ENCODE measurements around the gene INPP5D. TPM values are rescaled to one million over a fixed set of nuclear protein-coding genes. Genes with fewer than 3 reads are reported as not detected.
"Not testable (repeated sequence)": the region's sequence is repeated elsewhere in the genome, so short reads cannot be mapped to it uniquely, and the experiment has no call there.

The INPP5D gene
- total and polyA plus RNA-seq, 7 experiments from 2014 or later: 41.0 to 232 (median 122) TPM

DNA sequence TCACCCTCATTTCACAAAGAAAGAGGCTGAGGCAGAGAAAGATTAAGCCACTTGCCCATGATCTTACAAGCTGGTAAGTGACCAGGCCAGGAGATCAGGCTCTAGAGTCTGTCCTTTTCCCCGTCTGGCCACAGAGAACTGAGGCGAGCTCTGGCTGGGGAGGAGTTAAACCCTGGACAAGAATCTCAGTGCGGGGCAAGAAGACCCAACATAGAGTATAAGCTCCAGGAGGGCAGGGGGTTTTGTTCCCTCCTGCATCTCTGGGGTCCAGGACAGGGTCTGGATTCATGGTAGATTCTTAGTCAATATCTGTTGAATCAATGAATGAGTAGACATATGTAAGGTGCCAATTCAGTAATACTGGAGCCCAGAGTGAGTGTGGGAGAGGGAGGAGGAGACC is 12.9 kb upstream of the INPP5D start:
- Histone ChIP-seq H3K9me3 (ENCODE audit: control insufficient read depth in 2 of 3, low read length in 3 of 3) (no peaks in the 10 kb centered on the region), H3K27me3 (ENCODE audit: control insufficient read depth in 2 of 2, insufficient read depth in 2 of 2, low read length in 2 of 2) (no peaks in the 10 kb centered on the region), H3K36me3 (ENCODE audit: control insufficient read depth in 2 of 3, insufficient read depth in 3 of 3, low read length in 3 of 3) (no peaks in the 10 kb centered on the region), H3K4me1 (ENCODE audit: control insufficient read depth in 2 of 2, insufficient read depth in 2 of 2, low read length in 2 of 2) (no peaks in the 10 kb centered on the region), H3K27ac (ENCODE audit: low read depth, low read length) (no peak overlapping the region), H3K4me3 (ENCODE audit: low read length) (no peak overlapping the region)
- ChIA-PET POLR2A (interaction anchor here (1.0 kb wide), 1 partner anchor 88 kb away, joined by 3 read pairs; no protein-coding TSS in a partner anchor), CTCF (no interaction called here)
- DNase-seq (no peak), ATAC-seq (no peak)
- peaks cover 0 to 30% (median 7%) of the 10 kb centered on the region in 7 donors for H3K4me1 Mint-ChIP-seq
- H3K27me3 Mint-ChIP-seq: peaks cover 0 to 35% (median 0%) of the 10 kb centered on the region in 5 donors
- intact Hi-C loops (cut with micrococcal nuclease): no loop called here
- H3K9me3 Mint-ChIP-seq: no peaks in the 10 kb centered on the region
- no peak overlapping the region for H3K4me3 Mint-ChIP-seq
- no peaks in the 10 kb centered on the region for H3K36me3 Mint-ChIP-seq
- no peak overlapping the region for H3K27ac Mint-ChIP-seq

DNA sequence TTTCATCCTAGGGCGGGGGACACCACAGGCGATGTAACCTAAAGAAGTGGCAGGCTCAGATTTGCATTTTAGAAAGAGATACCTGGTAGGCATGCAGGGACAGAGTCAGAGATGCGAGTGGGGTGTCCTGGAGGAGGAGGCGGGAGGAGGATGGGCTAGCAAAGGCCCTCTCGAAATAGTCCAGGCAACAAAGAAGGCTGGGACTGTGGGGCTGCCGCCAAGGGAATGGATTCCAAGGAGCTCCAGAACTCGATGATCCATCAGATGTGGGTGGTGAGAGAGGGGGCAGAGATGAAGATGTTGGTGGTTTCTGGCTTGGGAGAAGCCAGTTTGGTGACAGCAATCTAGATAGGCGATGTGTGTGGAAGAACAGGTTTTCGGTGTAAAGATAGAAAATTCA is 12.5 kb upstream of the INPP5D start:
- Histone ChIP-seq H3K4me1 (ENCODE audit: control insufficient read depth in 2 of 2, insufficient read depth in 2 of 2, low read length in 2 of 2) (no peaks in the 10 kb centered on the region), H3K4me3 (ENCODE audit: low read length) (no peak overlapping the region), H3K36me3 (ENCODE audit: control insufficient read depth in 2 of 3, insufficient read depth in 3 of 3, low read length in 3 of 3) (no peaks in the 10 kb centered on the region), H3K27ac (ENCODE audit: low read depth, low read length) (no peak overlapping the region), H3K27me3 (ENCODE audit: control insufficient read depth in 2 of 2, insufficient read depth in 2 of 2, low read length in 2 of 2) (no peaks in the 10 kb centered on the region), H3K9me3 (ENCODE audit: control insufficient read depth in 2 of 3, low read length in 3 of 3) (no peaks in the 10 kb centered on the region)
- intact Hi-C loops (cut with micrococcal nuclease): no loop called here
- ChIA-PET CTCF (no interaction called here), POLR2A (interaction anchor here (1.0 kb wide), 1 partner anchor 87 kb away, joined by 3 read pairs; no protein-coding TSS in a partner anchor)
- H3K27ac Mint-ChIP-seq: peak overlapping the region in 1 of 9 donors; percentile 20
- H3K27me3 Mint-ChIP-seq: peaks cover 0 to 37% (median 0%) of the 10 kb centered on the region in 5 donors
- no peak for ATAC-seq
- H3K9me3 Mint-ChIP-seq: no peaks in the 10 kb centered on the region
- peaks cover 0 to 30% (median 7%) of the 10 kb centered on the region in 7 donors for H3K4me1 Mint-ChIP-seq
- H3K4me3 Mint-ChIP-seq: no peak overlapping the region
- H3K36me3 Mint-ChIP-seq: no peaks in the 10 kb centered on the region
- no peak for DNase-seq

- H3K4me3 Mint-ChIP-seq: no peak overlapping the region
- DNase-seq (no peak), ATAC-seq (no peak)
- no peaks in the 10 kb centered on the region for H3K9me3 Mint-ChIP-seq
- H3K4me1 Mint-ChIP-seq: peaks cover under 1 to 26% (median 8%) of the 10 kb centered on the region in 7 donors
- ChIA-PET CTCF (interaction anchor here (0.6 to 1.0 kb wide), 2 partner anchors 12 to 189 kb away, joined by 4 read pairs; no protein-coding TSS in a partner anchor), POLR2A (interaction anchor here (1.0 to 2.0 kb wide), 2 partner anchors 11 to 86 kb away, joined by 3 to 4 read pairs; partner anchors contain the start of gene INPP5D)
- Histone ChIP-seq H3K27me3 (ENCODE audit: control insufficient read depth in 2 of 2, insufficient read depth in 2 of 2, low read length in 2 of 2) (no peaks in the 10 kb centered on the region), H3K9me3 (ENCODE audit: control insufficient read depth in 2 of 3, low read length in 3 of 3) (no peaks in the 10 kb centered on the region), H3K4me3 (ENCODE audit: low read length) (no peak overlapping the region), H3K27ac (ENCODE audit: low read depth, low read length) (no peak overlapping the region), H3K4me1 (ENCODE audit: control insufficient read depth in 2 of 2, insufficient read depth in 2 of 2, low read length in 2 of 2) (peaks cover 1 to 2% of the 10 kb centered on the region in 2 donors), H3K36me3 (ENCODE audit: control insufficient read depth in 2 of 3, insufficient read depth in 3 of 3, low read length in 3 of 3) (no peaks in the 10 kb centered on the region)
- intact Hi-C loops (cut with micrococcal nuclease): no loop called here
- H3K27me3 Mint-ChIP-seq: peaks cover 0 to 42% (median 0%) of the 10 kb centered on the region in 5 donors
- peak overlapping the region in 1 of 9 donors; percentile 55 for H3K27ac Mint-ChIP-seq
- H3K36me3 Mint-ChIP-seq: no peaks in the 10 kb centered on the region
These were observed 11.5 kb upstream of the INPP5D start for GRCh38 chr2:233048569-233049193.

- H3K4me3 ChIP-seq (ENCODE audit: low read length): no peak overlapping the region
- peaks cover 4 to 32% (median 12%) of the 10 kb centered on the region in 7 donors for H3K4me1 Mint-ChIP-seq
- CTCF ChIA-PET: interaction anchor here (1.0 kb wide), 1 partner anchor 12 kb away, joined by 4 read pairs; no protein-coding TSS in a partner anchor
- H3K27ac ChIP-seq (ENCODE audit: low read depth, low read length): no peak overlapping the region
- no peaks in the 10 kb centered on the region for H3K36me3 ChIP-seq (ENCODE audit: control insufficient read depth in 2 of 3, insufficient read depth in 3 of 3, low read length in 3 of 3)
- POLR2A ChIA-PET: interaction anchor here (2.0 kb wide), 1 partner anchor 11 kb away, joined by 4 read pairs; the partner anchor contains the start of gene INPP5D
- H3K9me3 Mint-ChIP-seq: no peaks in the 10 kb centered on the region
- peaks cover 7 to 8% of the 10 kb centered on the region in 2 donors for H3K4me1 ChIP-seq (ENCODE audit: control insufficient read depth in 2 of 2, insufficient read depth in 2 of 2, low read length in 2 of 2)
- H3K36me3 Mint-ChIP-seq: no peaks in the 10 kb centered on the region
- DNase-seq (peak in 2 of 9 donors; percentile 12 to 28), ATAC-seq (peak; percentile 39)
- peaks cover 0 to 47% (median 0%) of the 10 kb centered on the region in 5 donors for H3K27me3 Mint-ChIP-seq
- H3K9me3 ChIP-seq (ENCODE audit: control insufficient read depth in 2 of 3, low read length in 3 of 3): no peaks in the 10 kb centered on the region
- peak overlapping the region in 1 of 9 donors; percentile 55 for H3K27ac Mint-ChIP-seq
- H3K4me3 Mint-ChIP-seq: no peak overlapping the region
- intact Hi-C loops (cut with micrococcal nuclease): no loop called here
- no peaks in the 10 kb centered on the region for H3K27me3 ChIP-seq (ENCODE audit: control insufficient read depth in 2 of 2, insufficient read depth in 2 of 2, low read length in 2 of 2)
These were observed 10.9 kb upstream of the INPP5D start for GRCh38 chr2:233049194-233049761.

DNA sequence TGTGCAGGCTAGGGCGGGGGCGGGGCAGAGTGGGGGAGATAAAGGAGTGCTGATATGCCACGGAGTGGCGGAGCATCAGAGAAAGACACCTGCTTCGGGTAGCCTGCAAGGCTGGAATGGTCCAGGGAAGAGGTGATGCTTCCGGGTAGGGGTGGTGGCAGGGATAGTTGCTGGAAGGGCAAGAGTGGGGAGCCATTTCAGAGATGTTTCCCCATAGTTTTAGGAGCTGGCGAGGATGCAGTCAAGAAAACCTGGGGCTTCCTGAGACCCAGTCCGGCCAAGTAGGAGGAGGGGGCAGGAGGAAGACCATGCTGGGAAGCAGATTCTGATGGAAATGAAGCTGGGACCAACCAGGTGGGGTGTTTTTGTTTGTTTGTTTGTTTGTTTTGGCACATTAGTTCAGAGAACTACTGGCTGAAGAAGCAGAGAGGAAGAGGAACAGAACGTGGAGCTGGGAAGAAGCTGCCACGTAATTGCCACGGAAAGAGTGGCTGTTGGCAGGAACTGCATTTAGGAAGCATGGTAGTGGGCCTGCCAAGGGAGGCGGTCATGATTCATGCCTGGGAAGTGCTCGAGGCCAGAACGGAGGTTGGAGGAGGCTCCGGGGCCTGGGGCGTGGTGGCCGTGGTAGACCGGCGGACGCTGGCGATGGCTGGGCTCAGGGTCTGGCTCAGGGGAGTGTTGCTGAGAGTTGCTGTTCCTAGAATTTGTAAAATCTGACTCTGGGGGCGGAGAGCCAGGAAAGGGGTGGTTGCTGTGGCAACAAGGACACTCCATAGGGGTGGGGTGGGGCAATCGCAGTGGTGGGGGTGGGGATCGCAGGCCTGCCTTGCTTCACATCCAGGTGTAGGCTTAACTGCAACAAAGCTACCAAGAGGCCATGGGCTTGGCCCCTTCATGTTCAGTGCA is 8.6 kb upstream of the INPP5D start:
- ChIA-PET POLR2A (interaction anchor here (0.6 kb wide), 2 partner anchors 195 to 226 kb away, joined by 3 read pairs; no protein-coding TSS in a partner anchor), CTCF (no interaction called here)
- H3K27me3 ChIP-seq (ENCODE audit: control insufficient read depth in 2 of 2, insufficient read depth in 2 of 2, low read length in 2 of 2): no peaks in the 10 kb centered on the region
- Mint-ChIP-seq H3K9me3 (no peaks in the 10 kb centered on the region), H3K4me1 (peaks cover 4 to 36% (median 15%) of the 10 kb centered on the region in 7 donors), H3K36me3 (no peaks in the 10 kb centered on the region), H3K4me3 (no peak overlapping the region), H3K27ac (peak overlapping the region in 1 of 9 donors; percentile 14), H3K27me3 (peaks cover 0 to 51% (median 0%) of the 10 kb centered on the region in 5 donors)
- intact Hi-C loops (cut with micrococcal nuclease): loop anchor here in 1 of 2 donors (5.0 kb wide), 1 partner anchor 289 kb away; no protein-coding TSS in a partner anchor
- no peak overlapping the region for H3K27ac ChIP-seq (ENCODE audit: low read depth, low read length)
- no peak for ATAC-seq
- DNase-seq: no peak
- H3K4me1 ChIP-seq (ENCODE audit: control insufficient read depth in 2 of 2, insufficient read depth in 2 of 2, low read length in 2 of 2): peaks cover 7 to 9% of the 10 kb centered on the region in 2 donors
- no peaks in the 10 kb centered on the region for H3K36me3 ChIP-seq (ENCODE audit: control insufficient read depth in 2 of 3, insufficient read depth in 3 of 3, low read length in 3 of 3)
- no peaks in the 10 kb centered on the region for H3K9me3 ChIP-seq (ENCODE audit: control insufficient read depth in 2 of 3, low read length in 3 of 3)
- H3K4me3 ChIP-seq (ENCODE audit: low read length): no peak overlapping the region

DNA sequence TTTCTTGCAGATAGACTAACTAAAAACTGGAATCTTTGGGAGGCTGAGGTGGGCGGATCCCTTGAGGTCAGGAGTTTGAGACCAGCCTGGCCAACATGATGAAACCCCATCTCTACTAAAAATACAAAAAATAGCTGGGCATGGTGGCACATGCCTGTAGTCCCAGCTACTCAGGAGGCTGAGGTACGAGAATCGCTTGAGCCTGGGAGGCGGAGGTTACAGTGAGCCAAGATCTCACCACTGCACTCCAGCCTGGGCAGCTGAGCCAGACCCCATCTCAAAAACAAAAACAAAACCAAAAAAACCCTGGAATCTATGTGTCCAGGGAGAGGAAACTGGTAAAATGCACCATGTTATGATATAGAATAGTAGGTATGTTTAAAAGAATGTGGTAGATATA is 7.6 kb upstream of the INPP5D start:
- DNase-seq; H3K4me1 ChIP-seq (ENCODE audit: control insufficient read depth in 2 of 2, insufficient read depth in 2 of 2, low read length in 2 of 2); ATAC-seq; H3K27me3 ChIP-seq (ENCODE audit: control insufficient read depth in 2 of 2, insufficient read depth in 2 of 2, low read length in 2 of 2); H3K9me3 Mint-ChIP-seq; H3K27ac ChIP-seq (ENCODE audit: low read depth, low read length); H3K27ac Mint-ChIP-seq; H3K4me3 ChIP-seq (ENCODE audit: low read length); H3K36me3 Mint-ChIP-seq; H3K36me3 ChIP-seq (ENCODE audit: control insufficient read depth in 2 of 3, insufficient read depth in 3 of 3, low read length in 3 of 3); H3K9me3 ChIP-seq (ENCODE audit: control insufficient read depth in 2 of 3, low read length in 3 of 3): not testable (repeated sequence)
- CTCF ChIA-PET: interaction anchor here (0.6 to 2.1 kb wide), 5 partner anchors 8 to 84 kb away, joined by 3 to 10 read pairs (median 3); no protein-coding TSS in a partner anchor
- H3K27me3 Mint-ChIP-seq: peaks cover 0 to 47% (median 0%) of the 10 kb centered on the region in 5 donors
- H3K4me3 Mint-ChIP-seq: peak overlapping the region in 1 of 10 donors; percentile 2
- peaks cover 4 to 36% (median 15%) of the 10 kb centered on the region in 7 donors for H3K4me1 Mint-ChIP-seq
- intact Hi-C loops (cut with micrococcal nuclease): loop anchor here in 1 of 2 donors (5.0 kb wide), 1 partner anchor 290 kb away; no protein-coding TSS in a partner anchor
- POLR2A ChIA-PET: interaction anchor here (0.6 kb wide), 1 partner anchor 349 kb away, joined by 3 read pairs; no protein-coding TSS in a partner anchor

Measured in naive thymus-derived CD4-positive, alpha-beta T cell (primary cell).